ENCODE results near the gene SH3BP1.

SH3BP1 gene

GRCh38 chr22:37664249-37665101, 25.0 kb downstream of the SH3BP1 start:
- TF ChIP-seq ZBTB7A (IDR thresholded peaks at IDR 0.05; ENCODE audit: low read depth) (no peak), YY1 (IDR thresholded peaks at IDR 0.05; ENCODE audit: low read depth) (no peak), EGR1 (IDR thresholded peaks at IDR 0.05) (no peak), TCF12 (IDR thresholded peaks at IDR 0.05; ENCODE audit: low read depth) (no peak), TAF1 (IDR thresholded peaks at IDR 0.05; ENCODE audit: low read depth) (no peak), FOXM1 (IDR thresholded peaks at IDR 0.05; ENCODE audit: borderline replicate concordance, low read depth) (no peak), TEAD4 (IDR thresholded peaks at IDR 0.05) (no peak), USF1 (IDR thresholded peaks at IDR 0.05) (no peak), NFIC (IDR thresholded peaks at IDR 0.05) (no peak), RAD21 (IDR thresholded peaks at IDR 0.05; ENCODE audit: low read depth) (no peak), REST (IDR thresholded peaks at IDR 0.05; ENCODE audit: low read depth) (no peak), MAX (IDR thresholded peaks at IDR 0.05) (no peak), EP300 (IDR thresholded peaks at IDR 0.05; ENCODE audit: borderline replicate concordance) (no peak), CEBPB (IDR thresholded peaks at IDR 0.05) (no peak), CREB1 (IDR thresholded peaks at IDR 0.05; ENCODE audit: low read depth) (no peak)

DNA sequence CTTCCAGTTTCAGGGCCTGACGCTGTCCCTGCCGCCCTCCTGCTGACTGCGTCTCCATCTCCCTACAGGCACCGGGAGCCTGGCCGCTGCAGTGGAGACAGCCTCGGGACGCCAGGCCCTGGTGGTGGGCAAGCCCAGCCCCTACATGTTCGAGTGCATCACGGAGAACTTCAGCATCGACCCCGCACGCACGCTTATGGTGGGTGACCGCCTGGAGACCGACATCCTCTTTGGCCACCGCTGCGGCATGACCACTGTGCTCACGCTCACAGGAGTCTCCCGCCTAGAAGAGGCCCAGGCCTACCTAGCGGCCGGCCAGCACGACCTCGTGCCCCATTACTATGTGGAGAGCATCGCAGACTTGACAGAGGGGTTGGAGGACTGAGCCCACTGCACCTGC, 26.0 kb downstream of the SH3BP1 start:
- TF ChIP-seq TCF12 (IDR thresholded peaks at IDR 0.05; ENCODE audit: low read depth) = no peak
- no peak for TF ChIP-seq CREB1 (IDR thresholded peaks at IDR 0.05; ENCODE audit: low read depth)

GRCh38 chr22:37669586-37669985, 30.1 kb downstream of the SH3BP1 start:
- TF ChIP-seq YY1 (IDR thresholded peaks at IDR 0.05; ENCODE audit: low read depth) = no peak
- TF ChIP-seq TAF1 (IDR thresholded peaks at IDR 0.05; ENCODE audit: low read depth) = no peak
- TF ChIP-seq EP300 (IDR thresholded peaks at IDR 0.05; ENCODE audit: borderline replicate concordance) = no peak
- no peak for TF ChIP-seq REST (IDR thresholded peaks at IDR 0.05; ENCODE audit: low read depth)
- TF ChIP-seq MAX (IDR thresholded peaks at IDR 0.05) = no peak

- TF ChIP-seq REST (IDR thresholded peaks at IDR 0.05; ENCODE audit: low read depth) (no peak), CREB1 (IDR thresholded peaks at IDR 0.05; ENCODE audit: low read depth) (no peak), RAD21 (IDR thresholded peaks at IDR 0.05; ENCODE audit: low read depth) (no peak), MAX (IDR thresholded peaks at IDR 0.05) (no peak), TCF12 (IDR thresholded peaks at IDR 0.05; ENCODE audit: low read depth) (no peak), NFIC (IDR thresholded peaks at IDR 0.05) (no peak), EP300 (IDR thresholded peaks at IDR 0.05; ENCODE audit: borderline replicate concordance) (no peak), CEBPB (IDR thresholded peaks at IDR 0.05) (no peak), USF1 (IDR thresholded peaks at IDR 0.05) (no peak), ZBTB7A (IDR thresholded peaks at IDR 0.05; ENCODE audit: low read depth) (no peak), TAF1 (IDR thresholded peaks at IDR 0.05; ENCODE audit: low read depth) (no peak), FOXM1 (IDR thresholded peaks at IDR 0.05; ENCODE audit: borderline replicate concordance, low read depth) (no peak), YY1 (IDR thresholded peaks at IDR 0.05; ENCODE audit: low read depth) (no peak), TEAD4 (IDR thresholded peaks at IDR 0.05) (no peak), EGR1 (IDR thresholded peaks at IDR 0.05) (no peak)
These were observed 32.9 kb downstream of the SH3BP1 start for GRCh38 chr22:37672206-37672919.

All from Ishikawa (cell line).